Limb (tissue), 2 donors: Measurements from ENCODE around the gene BPIFB2.

Source experiments
- DNase-seq, 2 donors: peaks; one replicate each; pipeline ENCODE4 v3.0.0-alpha.2; 2016; ENCODE audit errors: extremely low spot score in 2 of 2

Gene BPIFB2

GRCh38 chr20:32970973-32971300 is 36.6 kb upstream of the BPIFB2 start:
- peak in 1 of 2 donors; percentile 21 for DNase-seq

GRCh38 chr20:32971703-32972161 is 35.8 kb upstream of the BPIFB2 start:
- DNase-seq, result peak in 1 of 2 donors; percentile 29

- peak in 1 of 2 donors; percentile 23 for DNase-seq
These were observed 35.1 kb upstream of the BPIFB2 start for GRCh38 chr20:32972181-32973076.

- no peak for DNase-seq
These were observed 34.3 kb upstream of the BPIFB2 start for GRCh38 chr20:32973077-32973717.

- peak in 1 of 2 donors; percentile 18 for DNase-seq
These were observed 33.1 kb upstream of the BPIFB2 start for GRCh38 chr20:32974204-32975064.

GRCh38 chr20:32975121-32975520 is 32.4 kb upstream of the BPIFB2 start:
- DNase-seq, result peak in 1 of 2 donors; percentile 4

GRCh38 chr20:32975698-32976674 is 31.5 kb upstream of the BPIFB2 start:
- peak in 1 of 2 donors; percentile 18 for DNase-seq

GRCh38 chr20:32976746-32977145 is 30.8 kb upstream of the BPIFB2 start:
- no peak for DNase-seq

GRCh38 chr20:32977281-32978008 is 30.1 kb upstream of the BPIFB2 start:
- DNase-seq, result peak in 1 of 2 donors; percentile 16

- DNase-seq, result no peak
These were observed 29.5 kb upstream of the BPIFB2 start for GRCh38 chr20:32978009-32978335.

- no peak for DNase-seq
These were observed 28.1 kb upstream of the BPIFB2 start for GRCh38 chr20:32979201-32979998.

- peak in 1 of 2 donors; percentile 74 for DNase-seq
These were observed 27.2 kb upstream of the BPIFB2 start for GRCh38 chr20:32980131-32980941.

- DNase-seq, result no peak
These were observed 26.5 kb upstream of the BPIFB2 start for GRCh38 chr20:32980990-32981389.

- DNase-seq, result peak; percentile 12 to 52
These were observed 24.7 kb upstream of the BPIFB2 start for GRCh38 chr20:32982617-32983458.

- no peak for DNase-seq
These were observed 23.9 kb upstream of the BPIFB2 start for GRCh38 chr20:32983459-32984112.

GRCh38 chr20:32984196-32984595 is 23.3 kb upstream of the BPIFB2 start:
- no peak for DNase-seq
